ENCODE results near the gene KRT75. TPM values are rescaled to one million over a fixed set of nuclear protein-coding genes. Genes with fewer than 3 reads are reported as not detected.

The KRT75 gene
- total RNA-seq, 1 experiment from 2014 or later: not detected

DNA sequence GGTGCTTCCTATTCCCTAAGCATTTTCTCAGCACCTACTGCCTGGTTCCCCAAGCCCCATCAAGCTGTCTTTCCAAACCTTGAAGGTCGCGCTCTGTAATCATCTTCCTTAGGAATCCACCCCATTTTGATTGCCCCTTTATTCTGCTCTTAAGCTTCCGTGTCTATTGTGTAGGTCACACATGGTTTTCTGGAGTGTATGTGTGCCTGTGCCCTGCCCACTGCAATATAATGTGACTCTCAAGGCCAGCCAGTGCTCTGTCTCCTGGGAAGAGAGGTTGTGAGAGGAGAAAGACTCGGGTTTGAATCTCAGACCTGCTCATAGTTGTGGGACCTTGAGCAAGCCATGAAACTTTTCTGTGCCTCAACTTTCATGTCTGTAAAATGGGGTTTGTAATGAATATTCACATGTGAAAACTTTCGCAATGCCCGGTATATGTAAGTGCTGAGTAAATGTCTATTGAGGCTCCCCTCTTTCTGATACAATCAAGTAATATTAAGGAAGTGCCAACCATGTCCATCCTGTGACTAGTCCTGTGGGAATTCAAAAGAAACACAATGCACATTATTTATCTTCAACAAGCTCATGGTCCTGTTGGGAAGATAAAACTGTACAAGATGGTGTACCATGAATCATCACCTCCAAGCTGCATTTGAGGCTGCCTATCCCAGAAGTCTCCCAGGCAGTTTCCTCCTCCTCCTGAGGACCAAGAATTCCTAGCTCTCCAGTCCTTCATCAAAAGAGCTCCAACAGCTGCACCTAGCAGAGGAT is 774 bp upstream of the KRT75 start:
- POLR2A ChIA-PET: no interaction called here
- no peak for DNase-seq (ENCODE audit: low spot score)
- no peaks in the 10 kb centered on the region for H3K27me3 Mint-ChIP-seq (ENCODE audit: low read depth)
- ATAC-seq: no peak
- CTCF ChIA-PET: interaction anchor here (1.1 to 2.3 kb wide), 2 partner anchors 39 to 431 kb away, joined by 3 to 8 read pairs; no protein-coding TSS in a partner anchor
- H3K4me1 Mint-ChIP-seq: peaks cover 8% of the 10 kb centered on the region
- no peak for TF ChIP-seq ZNF532 (CRISPR knock-in tag; IDR thresholded peaks at IDR 0.05; ENCODE audit: borderline replicate concordance)
- no peak for TF ChIP-seq MLX (CRISPR knock-in tag; IDR thresholded peaks at IDR 0.05)
- no peak for TF ChIP-seq ESRRA (CRISPR knock-in tag; IDR thresholded peaks at IDR 0.05; ENCODE audit: borderline replicate concordance)
- TF ChIP-seq ZNF416 (CRISPR knock-in tag; IDR thresholded peaks at IDR 0.05): no peak
- TF ChIP-seq ATF6 (CRISPR knock-in tag; IDR thresholded peaks at IDR 0.05): no peak
- no peak for TF ChIP-seq JAZF1 (CRISPR knock-in tag; IDR thresholded peaks at IDR 0.05)
- TF ChIP-seq SOX15 (CRISPR knock-in tag; IDR thresholded peaks at IDR 0.05): no peak
- TF ChIP-seq, protein P1, sequence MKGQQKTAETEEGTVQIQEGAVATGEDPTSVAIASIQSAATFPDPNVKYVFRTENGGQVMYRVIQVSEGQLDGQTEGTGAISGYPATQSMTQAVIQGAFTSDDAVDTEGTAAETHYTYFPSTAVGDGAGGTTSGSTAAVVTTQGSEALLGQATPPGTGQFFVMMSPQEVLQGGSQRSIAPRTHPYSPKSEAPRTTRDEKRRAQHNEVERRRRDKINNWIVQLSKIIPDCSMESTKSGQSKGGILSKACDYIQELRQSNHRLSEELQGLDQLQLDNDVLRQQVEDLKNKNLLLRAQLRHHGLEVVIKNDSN (CRISPR knock-in tag; IDR thresholded peaks at IDR 0.05): no peak
- no peak for TF ChIP-seq CBFB (CRISPR knock-in tag; IDR thresholded peaks at IDR 0.05; ENCODE audit: low read depth)
- TF ChIP-seq NR3C1 (CRISPR knock-in tag; conservative IDR thresholded peaks at IDR 0.05; ENCODE audit: low read depth): no peak
- TF ChIP-seq, protein P2, sequence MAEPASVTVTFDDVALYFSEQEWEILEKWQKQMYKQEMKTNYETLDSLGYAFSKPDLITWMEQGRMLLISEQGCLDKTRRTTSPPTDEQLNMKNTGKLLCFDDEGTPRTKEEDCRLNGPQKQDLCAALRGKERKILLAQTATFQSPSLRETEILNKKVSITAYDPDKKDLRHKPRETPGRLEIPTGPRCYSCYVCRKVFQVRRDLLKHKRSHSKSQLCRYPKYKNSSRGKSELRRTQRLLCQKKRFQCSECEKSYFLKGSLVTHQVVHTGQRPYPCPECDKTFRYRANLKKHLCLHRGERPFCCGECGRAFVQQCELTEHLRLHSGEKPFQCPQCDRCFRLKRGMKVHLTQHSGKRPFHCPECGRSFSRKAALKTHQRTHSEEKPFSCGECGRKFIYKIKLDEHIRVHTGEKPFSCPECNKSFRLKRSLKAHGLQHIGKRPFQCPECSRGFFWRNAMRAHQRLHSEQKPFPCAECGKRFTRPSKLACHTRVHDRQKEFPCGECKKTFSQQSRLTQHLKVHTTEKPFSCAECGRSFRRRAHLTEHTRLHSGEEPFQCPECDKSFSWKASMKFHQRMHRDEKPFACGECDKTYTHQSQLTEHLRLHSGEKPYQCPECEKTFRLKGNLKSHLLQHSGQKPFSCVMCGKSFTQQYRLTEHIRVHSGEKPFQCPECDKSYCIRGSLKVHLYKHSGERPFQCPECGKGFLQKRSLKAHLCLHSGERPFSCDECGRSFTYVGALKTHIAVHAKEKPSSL (CRISPR knock-in tag; conservative IDR thresholded peaks at IDR 0.05): no peak
- TF ChIP-seq RORB (CRISPR knock-in tag; IDR thresholded peaks at IDR 0.05): no peak
- TF ChIP-seq NR1H2 (CRISPR knock-in tag; IDR thresholded peaks at IDR 0.05): no peak
- no peak for TF ChIP-seq TCF7 (CRISPR knock-in tag; IDR thresholded peaks at IDR 0.05; ENCODE audit: low read depth)
- TF ChIP-seq RELA (CRISPR knock-in tag; IDR thresholded peaks at IDR 0.05; ENCODE audit: borderline replicate concordance): no peak
- no peak for TF ChIP-seq ZNF281 (CRISPR knock-in tag; IDR thresholded peaks at IDR 0.05)
- no peak for TF ChIP-seq CREB1 (CRISPR knock-in tag; IDR thresholded peaks at IDR 0.05)
- H3K36me3 Mint-ChIP-seq: no peaks in the 10 kb centered on the region
- H3K27ac Mint-ChIP-seq: peak overlapping the region; percentile 26; the same call in 1 of the 2 replicates
- H3K9me3 Mint-ChIP-seq: no peaks in the 10 kb centered on the region
- H3K4me3 Mint-ChIP-seq: no peak overlapping the region
